HCT116 (cell line): ENCODE data around the gene CUEDC1. TPM values are rescaled to one million over a fixed set of nuclear protein-coding genes. Genes with fewer than 3 reads are reported as not detected.

Experiments
- ATAC-seq: fragments of 200-7000 bp; cut with Tn5 transposase; 2 replicates; pipeline ENCODE4 v1.9.1; 2020; ENCODE audit warnings: mild to moderate bottlenecking, moderate library complexity
- BruUV-seq: library from RNA; stranded (reverse); fragments of 400-500 nt; replicated peaks from 2 replicates; lab custom pipeline; 2021; lab: Mats Ljungman, UMichigan
- CTCF ChIA-PET: fragments of 300-600 bp; sonication (Branson Sonifier 250); formaldehyde crosslinking; loops from one replicate; lab custom pipeline; 2021; ENCODE audit warnings: antibody characterized with exemption; lab: Charles Lee
- POLR2A ChIA-PET: fragments of 300-600, 350-600 bp; sonication (Branson Sonifier 250); formaldehyde crosslinking; loops from one replicate; lab custom pipeline; 2021; ENCODE audit warnings: antibody characterized with exemption; lab: Charles Lee
- RAD21 ChIA-PET, 2 experiments: fragments of 300-600 bp; sonication (Branson Sonifier 250); formaldehyde crosslinking; loops; one replicate each; lab custom pipeline; 2023; ENCODE audit warnings: low total read pairs in 2 of 2; ENCODE audit not compliant: uncharacterized antibody in 2 of 2, unreplicated experiment in 2 of 2, low non-redundant PET in 1 of 2; lab: Charles Lee
- DNase-seq: peaks from one replicate; pipeline ENCODE4 v3.0.0-alpha.2; 2010; ENCODE audit warnings: low read depth, low spot score
- H2AFZ ChIP-seq: fragments of 200-600 bp; shearing (Covaris generic), sonication (generic); 2 replicates; pipeline ENCODE4 v1.6.1; 2017; ENCODE audit warnings: low read depth, mixed run types, mixed read lengths, antibody characterized with exemption, low read length; ENCODE audit not compliant: poor library complexity, severe bottlenecking
- H3K27ac ChIP-seq: 2 replicates; pipeline ENCODE4 v1.5.1; 2012; ENCODE audit warnings: low read depth, low read length
- H3K27me3 ChIP-seq: fragments of 200-600 bp; sonication (generic); 2 replicates; pipeline ENCODE4 v1.6.1; 2016; ENCODE audit warnings: mixed run types, low read length, mixed read lengths; ENCODE audit not compliant: insufficient read depth
- H3K36me3 ChIP-seq, 2 experiments: fragments of 200-500 bp in 1 of 2; fragments of 200-600 bp in 1 of 2; sonication (Bioruptor generic) in 1 of 2; sonication (generic) in 1 of 2; 2 replicates each; pipeline versions ENCODE4 v1.5.1 to v1.6.1; 2014 to 2016; ENCODE audit warnings: low read length in 2 of 2, inconsistent platforms in 1 of 2, mixed read lengths in 1 of 2, mixed run types in 1 of 2; ENCODE audit not compliant: insufficient read depth in 2 of 2, control insufficient read depth in 1 of 2
- H3K4me1 ChIP-seq, 2 experiments: fragments of 200-600 bp in 1 of 2; sonication (generic) in 1 of 2; 2 replicates each; pipeline versions ENCODE4 v1.5.1 to v1.6.1; 2012 to 2017; ENCODE audit warnings: low read length in 2 of 2, inconsistent platforms in 1 of 2, mild to moderate bottlenecking in 1 of 2, mixed read lengths in 1 of 2, mixed run types in 1 of 2, moderate library complexity in 1 of 2; ENCODE audit not compliant: insufficient read depth in 2 of 2, control insufficient read depth in 1 of 2
- H3K4me2 ChIP-seq: fragments of 200-600 bp; sonication (generic); 2 replicates; pipeline ENCODE4 v1.6.1; 2017; ENCODE audit warnings: mixed run types, low read length, mixed read lengths
- H3K4me3 ChIP-seq, 2 experiments: fragments of 200-600 bp in 1 of 2; sonication (generic) in 1 of 2; replicated peaks in 1 of 2; 2 replicates each; pipeline ENCODE4 v1.5.1; 2011 to 2016; ENCODE audit warnings: low read length in 2 of 2, control low read depth in 1 of 2, low read depth in 1 of 2, mild to moderate bottlenecking in 1 of 2, mixed read lengths in 1 of 2, mixed run types in 1 of 2
- H3K79me2 ChIP-seq: fragments of 200-600 bp; sonication (generic); 2 replicates; pipeline ENCODE4 v1.6.1; 2017; ENCODE audit warnings: mild to moderate bottlenecking, mixed run types, low read length, moderate library complexity, mixed read lengths; ENCODE audit not compliant: insufficient read depth
- H3K9ac ChIP-seq: fragments of 200-600 bp; sonication (generic); 2 replicates; pipeline ENCODE4 v1.6.1; 2016; ENCODE audit warnings: low read length, mixed read lengths
- H3K9me2 ChIP-seq: fragments of 200-600 bp; sonication (generic), shearing (Covaris generic); 2 replicates; pipeline ENCODE4 v1.6.1; 2017; ENCODE audit warnings: mixed run types, mild to moderate bottlenecking, moderate library complexity; ENCODE audit not compliant: insufficient read depth
- H3K9me3 ChIP-seq, 2 experiments: fragments of 200-500 bp in 1 of 2; fragments of 200-600 bp in 1 of 2; sonication (Bioruptor generic) in 1 of 2; sonication (generic) in 1 of 2; 2 replicates each; pipeline ENCODE4 v1.6.1; 2014 to 2017; ENCODE audit warnings: low read length in 2 of 2, mixed read lengths in 2 of 2, inconsistent platforms in 1 of 2, low read depth in 1 of 2, mild to moderate bottlenecking in 1 of 2, mixed run types in 1 of 2, moderate library complexity in 1 of 2; ENCODE audit not compliant: control insufficient read depth in 1 of 2, insufficient read depth in 1 of 2
- H4K20me1 ChIP-seq: fragments of 200-600 bp; sonication (generic), shearing (Covaris generic); 2 replicates; pipeline ENCODE4 v1.6.1; 2017; ENCODE audit warnings: mixed run types, mild to moderate bottlenecking, moderate library complexity; ENCODE audit not compliant: insufficient read depth
- ATF3 ChIP-seq: IDR thresholded peaks from 2 replicates; pipeline ENCODE4 v1.6.1; 2012
- EGR1 ChIP-seq: IDR thresholded peaks from 2 replicates; pipeline ENCODE4 v1.6.1; 2012; ENCODE audit warnings: low read depth
- ELF1 ChIP-seq: IDR thresholded peaks from 2 replicates; pipeline ENCODE4 v1.6.1; 2012; ENCODE audit warnings: low read depth, borderline replicate concordance
- JUND ChIP-seq: IDR thresholded peaks from 2 replicates; pipeline ENCODE4 v1.6.1; 2012
- POLR2A ChIP-seq: IDR thresholded peaks from 2 replicates; pipeline ENCODE4 v1.7.0; 2011; ENCODE audit warnings: borderline replicate concordance; ENCODE audit not compliant: insufficient read depth, insufficient read length; ENCODE audit errors: extremely low read depth
- RAD21 ChIP-seq: IDR thresholded peaks from 2 replicates; pipeline ENCODE4 v1.6.1; 2012; ENCODE audit warnings: low read depth, mild to moderate bottlenecking
- SP1 ChIP-seq: IDR thresholded peaks from 2 replicates; pipeline ENCODE4 v1.6.1; 2012; ENCODE audit warnings: low read depth
- ZFX ChIP-seq: fragments of 450-650 bp; IDR thresholded peaks from 2 replicates; pipeline ENCODE4 v1.6.1; 2017
- ZNF274 ChIP-seq: fragments of 200-500 bp; sonication (Bioruptor generic); IDR thresholded peaks from 2 replicates; pipeline ENCODE4 v1.6.1; 2014; ENCODE audit warnings: mild to moderate bottlenecking, low read depth, low read length, inconsistent platforms
- intact Hi-C: fragments of 100-400 bp; cut with micrococcal nuclease; formaldehyde crosslinking; loops from 2 replicates; pipeline ENCODE4 v1.10.0; 2022
- total RNA-seq: library from RNA; stranded (reverse); gene quantifications from one replicate; pipeline ENCODE4 v1.2.1, GENCODE V29; 2021; ENCODE audit not compliant: unreplicated experiment

Gene CUEDC1
- total RNA-seq, 1 experiment from 2014 or later: 60.2 TPM

- Histone ChIP-seq H3K9me2 (no peaks in the 10 kb centered on the region), H3K27ac (no peak overlapping the region), H3K27me3 (no peaks in the 10 kb centered on the region), H3K79me2 (no peaks in the 10 kb centered on the region), H3K4me2 (no peak overlapping the region), H4K20me1 (no peaks in the 10 kb centered on the region), H3K9me3 (no peaks in the 10 kb centered on the region), H2AFZ (no peak overlapping the region)
- POLR2A ChIA-PET: no interaction called here
- no peak for DNase-seq
- RAD21 ChIA-PET: no interaction called here
- no peak for ATAC-seq
- no peak for TF ChIP-seq EGR1
- no peak for TF ChIP-seq ELF1
- TF ChIP-seq RAD21: no peak
- TF ChIP-seq, all 23 proteins: peak for 0
- H3K9ac ChIP-seq: no peak overlapping the region
- BruUV-seq: no TSS peak
- H3K4me3 ChIP-seq: no peak overlapping the region
- CTCF ChIA-PET: no interaction called here
- H3K36me3 ChIP-seq: no peaks in the 10 kb centered on the region
- intact Hi-C loops: no loop called here
- peaks cover 0 to 2% of the 10 kb centered on the region in 2 experiments; a peak in 1 of 4 replicates for H3K4me1 ChIP-seq
These were observed 10.4 kb upstream of the CUEDC1 start for GRCh38 chr17:57965521-57966160.

- no peak overlapping the region for H3K27ac ChIP-seq
- CTCF ChIA-PET: interaction anchor here (1.1 kb wide), 1 partner anchor 102 kb away, joined by 4 read pairs; no protein-coding TSS in a partner anchor
These were observed 7.9 kb upstream of the CUEDC1 start for GRCh38 chr17:57963149-57963511.

More at GRCh38 chr17:57963149-57963511, 7.9 kb upstream of the CUEDC1 start:
- Histone ChIP-seq H3K9me3 (no peaks in the 10 kb centered on the region), H4K20me1 (no peaks in the 10 kb centered on the region), H3K9ac (no peak overlapping the region), H3K36me3 (no peaks in the 10 kb centered on the region), H3K4me2 (no peak overlapping the region), H3K79me2 (no peaks in the 10 kb centered on the region), H2AFZ (no peak overlapping the region), H3K27me3 (no peaks in the 10 kb centered on the region), H3K4me1 (no peaks in the 10 kb centered on the region), H3K4me3 (no peak overlapping the region), H3K9me2 (no peaks in the 10 kb centered on the region)
- BruUV-seq: no TSS peak
- ATAC-seq (no peak), DNase-seq (no peak)
- TF ChIP-seq ZFX (no peak), EGR1 (no peak), SP1 (no peak), ATF3 (no peak), JUND (no peak), POLR2A (no peak), ZNF274 (no peak)
- intact Hi-C loops: no loop called here
- ChIA-PET RAD21 (no interaction called here), POLR2A (no interaction called here)
